Central memory CD4-positive, alpha-beta T cell (primary cell): ENCODE results near the gene NEDD9.

Experiments used
- DNase-seq: peaks from one replicate; pipeline ENCODE4 v3.0.0; 2022

The NEDD9 gene

GRCh38 chr6:11217360-11218101 is 14.9 kb downstream of the NEDD9 start:
- no peak for DNase-seq

- DNase-seq = no peak
These were observed 16.7 kb downstream of the NEDD9 start for GRCh38 chr6:11215773-11216172.

- no peak for DNase-seq
These were observed 17.6 kb downstream of the NEDD9 start for GRCh38 chr6:11214901-11215300.

- no peak for DNase-seq
These were observed 18.2 kb downstream of the NEDD9 start for GRCh38 chr6:11214084-11214833.

- DNase-seq = no peak
These were observed 18.9 kb downstream of the NEDD9 start for GRCh38 chr6:11213422-11214021.

- DNase-seq = no peak
These were observed 19.8 kb downstream of the NEDD9 start for GRCh38 chr6:11212664-11213063.

- no peak for DNase-seq
These were observed 21.2 kb downstream of the NEDD9 start for GRCh38 chr6:11211254-11211653.

GRCh38 chr6:11210386-11211138 is 21.9 kb downstream of the NEDD9 start:
- DNase-seq = no peak

GRCh38 chr6:11209906-11210305 is 22.6 kb downstream of the NEDD9 start:
- DNase-seq = no peak

GRCh38 chr6:11209369-11209768 is 23.1 kb downstream of the NEDD9 start:
- DNase-seq = no peak

- no peak for DNase-seq
These were observed 23.6 kb downstream of the NEDD9 start for GRCh38 chr6:11208854-11209253.

- no peak for DNase-seq
These were observed 24.2 kb downstream of the NEDD9 start for GRCh38 chr6:11208267-11208666.

- DNase-seq = no peak
These were observed 25.1 kb downstream of the NEDD9 start for GRCh38 chr6:11207199-11207968.

- DNase-seq = no peak
These were observed 25.9 kb downstream of the NEDD9 start for GRCh38 chr6:11206576-11206975.

- DNase-seq = no peak
These were observed 27.6 kb downstream of the NEDD9 start for GRCh38 chr6:11204794-11205366.

GRCh38 chr6:11204005-11204399 is 28.5 kb downstream of the NEDD9 start:
- DNase-seq = no peak

- DNase-seq = no peak
These were observed 29.0 kb downstream of the NEDD9 start for GRCh38 chr6:11203306-11204004.

GRCh38 chr6:11202513-11203305 is 29.8 kb downstream of the NEDD9 start:
- DNase-seq = peak; percentile 11

- no peak for DNase-seq
These were observed 30.5 kb downstream of the NEDD9 start for GRCh38 chr6:11201772-11202512.

- DNase-seq = no peak
These were observed 31.5 kb downstream of the NEDD9 start for GRCh38 chr6:11201015-11201414.
